HUES6 (cell line): ENCODE data around the gene ZNF831.

ENCODE experiments used
- H3K27ac ChIP-seq: 2 replicates; pipeline ENCODE4 v1.7.0; 2013; ENCODE audit warnings: low read depth, mild to moderate bottlenecking, low read length, inconsistent platforms
- H3K27me3 ChIP-seq: 2 replicates; pipeline ENCODE4 v1.6.1; 2013; ENCODE audit warnings: low read length; ENCODE audit not compliant: control insufficient read depth, insufficient read depth
- H3K36me3 ChIP-seq: 2 replicates; pipeline ENCODE4 v1.6.1; 2013; ENCODE audit warnings: low read length; ENCODE audit not compliant: control insufficient read depth, insufficient read depth
- H3K4me1 ChIP-seq: 2 replicates; pipeline ENCODE4 v1.6.1; 2013; ENCODE audit warnings: low read length; ENCODE audit not compliant: control insufficient read depth, insufficient read depth
- H3K4me3 ChIP-seq: 2 replicates; pipeline ENCODE4 v1.5.1; 2013; ENCODE audit warnings: low read depth, low read length
- H3K9ac ChIP-seq: one replicate; pipeline ENCODE4 v1.6.1; 2013; ENCODE audit warnings: mild to moderate bottlenecking, low read length
- H3K9me3 ChIP-seq: 2 replicates; pipeline ENCODE4 v1.6.1; 2013; ENCODE audit warnings: low read depth, low read length; ENCODE audit not compliant: control insufficient read depth, insufficient read depth

The ZNF831 gene

DNA sequence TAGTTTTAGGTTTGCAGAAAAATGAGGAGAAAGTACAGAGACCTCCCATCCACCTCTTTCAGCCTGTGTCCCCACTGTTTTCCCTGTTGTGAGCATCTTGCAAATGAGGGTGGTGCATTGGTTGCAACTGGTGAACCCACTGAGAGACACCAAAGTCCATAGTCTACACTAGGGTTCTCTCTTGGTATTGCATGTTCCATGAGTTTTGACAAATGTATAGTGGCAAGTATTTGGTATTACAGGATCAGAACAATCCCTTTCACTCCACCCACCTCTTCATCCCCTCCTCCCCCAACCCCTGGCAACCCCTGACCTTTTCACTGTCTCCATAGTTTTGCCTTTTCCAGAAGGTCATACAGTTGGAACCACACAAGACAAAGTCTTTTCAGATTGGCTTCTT is 20.1 kb downstream of the ZNF831 start:
- Histone ChIP-seq H3K9ac (no peak overlapping the region), H3K27me3 (no peaks in the 10 kb centered on the region; the same call in 1 of the 2 replicates), H3K4me1 (no peaks in the 10 kb centered on the region), H3K9me3 (no peaks in the 10 kb centered on the region), H3K36me3 (no peaks in the 10 kb centered on the region), H3K4me3 (no peak overlapping the region), H3K27ac (no peak overlapping the region)

DNA sequence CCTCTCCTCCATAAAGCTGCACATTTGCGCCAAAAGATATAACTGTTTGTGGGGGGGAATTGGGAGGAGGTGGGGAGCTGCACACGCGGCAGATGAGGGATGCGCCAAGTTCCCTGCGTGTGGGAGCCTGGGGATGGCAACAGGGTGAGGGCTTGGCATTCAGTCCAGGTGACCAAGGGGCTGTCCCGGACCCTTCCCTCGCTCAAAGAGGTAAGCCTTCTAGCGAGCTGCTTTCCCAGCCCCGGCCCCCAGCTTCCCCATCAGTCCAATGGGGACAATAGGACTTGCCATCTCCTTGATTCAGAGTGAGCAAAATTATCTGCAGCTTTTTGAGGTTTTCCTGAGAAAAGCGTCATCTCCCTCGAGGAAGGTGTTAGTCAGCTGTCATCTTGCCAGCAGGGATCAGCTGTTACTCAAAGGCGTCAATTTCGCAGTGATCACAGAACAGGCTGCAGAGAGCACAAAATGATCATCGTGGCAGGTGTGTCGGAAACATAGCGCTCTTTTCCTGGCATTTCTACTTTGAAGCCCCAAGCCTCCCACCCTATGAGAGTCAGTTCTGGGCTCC is 21.3 kb downstream of the ZNF831 start:
- Histone ChIP-seq H3K4me1 (no peaks in the 10 kb centered on the region), H3K9me3 (no peaks in the 10 kb centered on the region), H3K36me3 (no peaks in the 10 kb centered on the region), H3K27ac (no peak overlapping the region), H3K9ac (no peak overlapping the region), H3K27me3 (no peaks in the 10 kb centered on the region), H3K4me3 (no peak overlapping the region)

DNA sequence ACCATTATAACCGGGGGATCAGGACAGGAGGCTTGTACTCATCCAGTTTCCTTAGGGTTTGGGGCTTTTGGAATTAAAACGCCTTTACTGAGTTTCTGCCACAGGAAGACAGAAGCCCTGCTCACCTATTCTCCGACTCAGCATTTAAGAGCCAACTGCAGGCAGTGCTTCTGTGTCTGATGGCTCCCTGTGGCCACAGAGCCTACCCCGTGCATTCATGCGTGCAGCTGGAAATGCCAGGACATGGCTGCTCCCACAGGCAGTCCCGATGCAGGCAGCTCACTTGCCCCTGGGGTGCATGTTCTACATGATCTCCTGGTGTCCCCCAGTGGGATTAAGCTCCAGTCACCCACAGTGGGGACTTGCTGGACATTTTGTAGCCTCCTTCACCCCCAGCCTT is 22.2 kb downstream of the ZNF831 start:
- H3K9ac ChIP-seq, result no peak overlapping the region
- no peaks in the 10 kb centered on the region for H3K27me3 ChIP-seq
- H3K4me3 ChIP-seq, result no peak overlapping the region
- no peaks in the 10 kb centered on the region for H3K4me1 ChIP-seq
- H3K9me3 ChIP-seq, result no peaks in the 10 kb centered on the region
- no peak overlapping the region for H3K27ac ChIP-seq
- H3K36me3 ChIP-seq, result no peaks in the 10 kb centered on the region

DNA sequence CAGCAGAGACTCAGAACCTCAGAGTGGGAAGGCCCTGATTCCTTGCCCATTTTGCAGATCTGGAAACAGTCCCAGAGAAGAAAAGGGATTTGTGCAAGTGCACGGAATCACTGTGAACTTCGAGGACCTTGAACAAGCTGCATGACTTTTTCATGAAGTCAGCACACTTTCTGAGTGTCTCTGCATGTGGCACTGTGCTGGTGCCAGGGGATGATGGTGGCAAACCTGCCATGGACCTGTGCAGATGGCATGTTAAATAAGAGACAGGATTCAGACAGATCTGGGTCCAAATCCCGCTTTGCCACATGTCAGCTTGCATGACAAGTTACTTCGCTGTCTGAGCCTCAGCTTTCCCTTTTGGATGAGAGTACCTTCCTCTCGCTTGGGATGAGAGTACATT is 26.8 kb downstream of the ZNF831 start:
- Histone ChIP-seq H3K27ac (no peak overlapping the region), H3K4me3 (no peak overlapping the region), H3K4me1 (no peaks in the 10 kb centered on the region), H3K9me3 (no peaks in the 10 kb centered on the region), H3K36me3 (no peaks in the 10 kb centered on the region), H3K27me3 (no peaks in the 10 kb centered on the region), H3K9ac (no peak overlapping the region)

DNA sequence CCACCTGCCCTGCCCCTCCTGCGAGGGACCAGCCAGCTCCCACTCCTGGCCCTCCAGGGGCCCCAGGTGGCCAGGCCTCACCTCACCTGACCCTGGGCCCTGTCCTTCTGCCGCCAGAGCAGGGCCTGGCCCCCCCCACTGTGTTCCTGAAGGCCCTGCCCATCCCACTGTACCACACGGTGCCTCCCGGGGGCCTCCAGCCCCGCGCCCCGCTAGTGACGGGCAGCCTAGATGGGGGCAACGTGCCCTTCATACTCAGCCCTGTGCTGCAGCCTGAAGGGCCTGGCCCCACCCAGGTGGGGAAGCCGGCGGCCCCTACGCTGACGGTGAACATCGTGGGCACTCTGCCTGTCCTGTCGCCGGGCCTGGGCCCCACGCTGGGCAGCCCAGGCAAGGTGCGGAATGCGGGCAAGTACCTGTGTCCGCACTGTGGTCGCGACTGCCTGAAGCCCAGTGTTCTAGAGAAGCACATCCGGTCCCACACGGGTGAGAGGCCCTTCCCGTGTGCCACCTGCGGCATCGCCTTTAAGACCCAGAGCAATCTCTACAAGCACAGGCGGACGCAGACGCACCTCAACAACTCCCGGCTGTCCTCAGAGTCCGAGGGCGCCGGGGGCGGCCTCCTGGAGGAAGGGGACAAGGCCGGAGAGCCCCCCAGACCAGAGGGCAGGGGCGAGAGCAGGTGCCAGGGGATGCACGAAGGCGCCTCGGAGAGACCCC is 27.6 kb downstream of the ZNF831 start:
- Histone ChIP-seq H3K9ac (no peak overlapping the region), H3K36me3 (no peaks in the 10 kb centered on the region), H3K27me3 (no peaks in the 10 kb centered on the region), H3K4me1 (no peaks in the 10 kb centered on the region), H3K27ac (no peak overlapping the region), H3K4me3 (no peak overlapping the region), H3K9me3 (no peaks in the 10 kb centered on the region)

DNA sequence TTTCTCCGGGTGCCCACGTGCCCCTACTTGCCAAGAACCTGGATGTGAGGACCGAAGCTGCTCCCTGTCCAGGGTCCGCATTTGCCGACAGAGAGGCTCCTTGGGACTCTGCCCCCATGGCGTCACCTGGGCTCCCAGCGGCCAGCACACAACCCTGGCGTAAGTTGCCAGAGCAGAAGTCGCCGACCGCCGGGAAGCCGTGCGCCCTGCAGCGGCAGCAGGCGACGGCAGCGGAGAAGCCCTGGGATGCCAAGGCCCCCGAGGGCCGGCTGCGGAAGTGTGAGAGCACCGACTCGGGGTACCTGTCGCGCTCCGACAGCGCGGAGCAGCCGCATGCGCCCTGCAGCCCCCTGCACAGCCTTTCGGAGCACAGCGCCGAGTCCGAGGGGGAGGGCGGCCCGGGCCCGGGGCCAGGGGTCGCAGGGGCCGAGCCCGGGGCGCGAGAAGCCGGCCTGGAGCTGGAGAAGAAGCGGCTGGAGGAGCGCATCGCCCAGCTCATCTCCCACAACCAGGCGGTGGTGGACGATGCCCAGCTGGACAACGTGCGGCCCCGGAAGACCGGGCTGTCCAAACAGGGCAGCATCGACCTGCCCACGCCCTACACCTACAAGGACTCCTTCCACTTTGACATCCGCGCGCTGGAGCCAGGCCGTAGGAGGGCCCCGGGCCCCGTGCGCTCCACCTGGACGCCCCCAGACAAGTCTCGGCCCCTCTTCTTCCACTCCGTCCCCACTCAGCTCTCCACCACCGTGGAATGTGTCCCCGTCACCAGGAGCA is 28.3 kb downstream of the ZNF831 start:
- H3K9me3 ChIP-seq, result no peaks in the 10 kb centered on the region
- no peaks in the 10 kb centered on the region for H3K36me3 ChIP-seq
- H3K27ac ChIP-seq, result no peak overlapping the region
- no peak overlapping the region for H3K4me3 ChIP-seq
- H3K9ac ChIP-seq, result no peak overlapping the region
- H3K27me3 ChIP-seq, result no peaks in the 10 kb centered on the region
- H3K4me1 ChIP-seq, result no peaks in the 10 kb centered on the region

DNA sequence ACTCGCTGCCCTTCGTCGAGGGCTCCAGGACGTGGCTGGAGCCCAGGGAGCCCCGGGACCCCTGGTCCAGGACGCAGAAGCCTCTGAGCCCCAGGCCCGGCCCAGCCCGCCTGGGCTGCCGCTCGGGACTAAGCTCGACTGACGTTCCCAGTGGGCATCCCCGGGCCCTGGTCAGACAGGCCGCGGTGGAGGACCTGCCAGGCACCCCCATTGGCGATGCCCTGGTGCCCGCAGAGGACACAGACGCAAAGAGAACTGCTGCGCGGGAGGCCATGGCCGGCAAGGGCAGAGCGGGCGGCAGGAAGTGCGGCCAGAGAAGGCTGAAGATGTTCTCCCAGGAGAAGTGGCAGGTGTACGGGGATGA is 28.9 kb downstream of the ZNF831 start:
- H3K27ac ChIP-seq, result no peak overlapping the region
- H3K9me3 ChIP-seq, result no peaks in the 10 kb centered on the region
- H3K4me1 ChIP-seq, result no peaks in the 10 kb centered on the region
- no peak overlapping the region for H3K9ac ChIP-seq
- no peak overlapping the region for H3K4me3 ChIP-seq
- no peaks in the 10 kb centered on the region for H3K36me3 ChIP-seq
- no peaks in the 10 kb centered on the region for H3K27me3 ChIP-seq

DNA sequence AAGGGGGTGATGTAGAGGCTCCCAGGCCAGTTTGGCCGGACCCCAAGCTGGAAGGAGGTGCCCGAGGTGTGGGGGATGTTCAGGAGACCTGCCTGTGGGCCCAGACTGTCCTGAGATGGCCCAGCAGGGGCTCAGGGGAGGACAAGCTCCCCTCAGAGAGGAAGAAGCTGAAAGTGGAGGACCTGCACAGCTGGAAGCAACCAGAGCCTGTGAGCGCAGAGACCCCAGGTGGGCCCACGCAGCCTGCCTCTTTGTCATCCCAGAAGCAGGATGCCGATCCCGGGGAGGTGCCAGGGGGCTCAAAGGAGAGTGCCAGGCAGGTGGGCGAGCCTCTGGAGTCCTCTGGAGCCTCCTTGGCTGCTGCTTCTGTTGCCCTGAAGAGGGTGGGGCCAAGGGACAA is 29.7 kb downstream of the ZNF831 start:
- H3K27ac ChIP-seq, result no peak overlapping the region
- H3K27me3 ChIP-seq, result no peaks in the 10 kb centered on the region
- H3K4me1 ChIP-seq, result no peaks in the 10 kb centered on the region
- H3K9me3 ChIP-seq, result no peaks in the 10 kb centered on the region
- H3K9ac ChIP-seq, result no peak overlapping the region
- no peaks in the 10 kb centered on the region for H3K36me3 ChIP-seq
- H3K4me3 ChIP-seq, result no peak overlapping the region

DNA sequence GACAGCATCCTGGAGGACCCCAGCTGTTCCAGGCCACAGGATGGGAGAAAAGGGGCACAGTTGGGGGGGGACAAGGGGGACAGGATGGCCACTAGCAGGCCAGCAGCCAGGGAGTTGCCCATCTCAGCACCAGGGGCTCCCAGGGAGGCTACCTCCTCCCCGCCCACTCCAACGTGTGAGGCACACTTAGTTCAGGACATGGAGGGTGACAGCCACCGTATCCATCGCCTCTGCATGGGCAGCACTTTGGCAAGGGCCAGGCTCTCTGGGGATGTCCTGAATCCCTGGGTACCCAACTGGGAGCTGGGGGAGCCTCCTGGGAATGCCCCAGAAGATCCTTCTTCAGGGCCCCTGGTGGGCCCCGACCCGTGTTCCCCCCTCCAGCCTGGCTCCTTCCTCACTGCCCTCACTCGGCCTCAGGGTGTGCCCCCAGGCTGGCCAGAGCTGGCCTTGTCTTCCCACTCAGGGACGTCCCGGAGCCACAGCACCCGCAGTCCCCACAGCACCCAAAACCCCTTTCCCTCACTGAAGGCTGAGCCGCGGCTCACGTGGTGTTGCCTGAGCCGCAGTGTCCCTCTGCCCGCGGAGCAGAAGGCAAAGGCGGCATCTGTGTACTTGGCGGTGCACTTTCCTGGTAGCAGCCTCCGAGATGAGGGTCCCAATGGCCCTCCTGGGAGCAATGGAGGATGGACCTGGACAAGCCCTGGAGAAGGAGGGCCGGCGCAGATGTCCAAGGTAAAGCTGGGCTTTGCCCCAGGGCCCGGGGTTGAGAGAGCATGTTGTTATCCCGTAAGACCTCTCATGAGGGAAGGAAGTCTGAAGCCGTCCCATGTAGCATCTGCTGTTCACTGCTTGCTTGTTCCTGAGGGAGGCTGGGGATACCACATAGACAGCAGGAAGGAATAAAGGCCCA is 30.7 kb downstream of the ZNF831 start:
- Histone ChIP-seq H3K4me3 (no peak overlapping the region), H3K36me3 (no peaks in the 10 kb centered on the region), H3K9me3 (no peaks in the 10 kb centered on the region), H3K9ac (no peak overlapping the region), H3K27ac (no peak overlapping the region), H3K4me1 (no peaks in the 10 kb centered on the region), H3K27me3 (no peaks in the 10 kb centered on the region)

DNA sequence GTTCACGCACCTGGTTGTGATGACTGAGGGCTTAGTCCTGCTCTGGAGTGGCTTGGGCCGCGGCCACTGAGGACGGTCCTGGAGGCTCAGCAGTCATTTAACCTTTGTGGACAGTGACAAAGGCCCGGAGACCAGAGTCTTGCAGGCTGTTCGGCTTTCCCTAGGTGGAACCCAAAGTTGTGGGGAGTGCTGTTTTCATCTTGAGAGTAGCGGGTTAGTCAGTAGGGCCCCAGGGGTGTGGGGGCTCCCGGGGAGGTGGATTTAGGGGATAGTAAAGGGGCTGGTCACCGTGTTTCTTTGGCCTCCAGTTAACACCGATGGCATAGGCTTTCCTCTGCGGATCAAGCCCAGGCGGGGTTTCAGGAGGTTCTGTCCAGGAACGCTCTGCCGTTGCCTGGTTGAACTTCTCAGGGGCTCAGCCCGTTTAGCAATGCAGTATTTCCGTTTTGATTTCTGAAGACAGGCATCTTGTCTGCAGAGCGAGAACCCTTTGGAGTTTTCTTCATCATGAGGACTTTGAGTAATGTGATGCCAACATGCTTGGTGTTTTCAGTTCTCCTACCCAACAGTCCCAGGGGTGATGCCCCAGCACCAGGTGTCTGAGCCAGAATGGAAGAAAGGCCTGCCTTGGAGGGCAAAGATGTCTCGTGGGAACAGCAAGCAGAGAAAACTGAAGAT is 31.8 kb downstream of the ZNF831 start:
- H3K27me3 ChIP-seq, result no peaks in the 10 kb centered on the region
- H3K9ac ChIP-seq, result no peak overlapping the region
- H3K4me1 ChIP-seq, result no peaks in the 10 kb centered on the region
- H3K4me3 ChIP-seq, result no peak overlapping the region
- H3K36me3 ChIP-seq, result no peaks in the 10 kb centered on the region
- H3K9me3 ChIP-seq, result no peaks in the 10 kb centered on the region
- no peak overlapping the region for H3K27ac ChIP-seq
